ENCODE measurements around the gene LHX4. TPM values are rescaled to one million over a fixed set of nuclear protein-coding genes. Genes with fewer than 3 reads are reported as not detected.

LHX4 gene
- total and polyA plus RNA-seq, 2 of the 8 experiments (the other 6 are each of a cell fraction or from before 2014, with no cell fraction given), result 0.85 to 4.9 TPM

- TF ChIP-seq CTCF (IDR thresholded peaks at IDR 0.05; ENCODE audit: control extremely low read depth in 1 of 3, insufficient read depth in 1 of 3, low read depth in 1 of 3, low read length in 3 of 3), result no peak
Observed at GRCh38 chr1:180261030-180261429, 31.0 kb downstream of the LHX4 start (continued).

All from H1 (cell line).